GM12878 (cell line): ENCODE data around the gene S100A9. TPM values are rescaled to one million over a fixed set of nuclear protein-coding genes. Genes with fewer than 3 reads are reported as not detected.

Experiments used
- ATF2 ChIP-seq: IDR thresholded peaks from 2 replicates; pipeline ENCODE4 v1.6.1; 2012; ENCODE audit warnings: low read length, inconsistent platforms
- BCL11A ChIP-seq: IDR thresholded peaks from 2 replicates; pipeline ENCODE4 v1.6.1; 2011; ENCODE audit warnings: low read depth, low read length
- BHLHE40 ChIP-seq, 2 experiments: fragments of 450-650 bp in 1 of 2; IDR thresholded peaks; 2 replicates each; pipeline ENCODE4 v1.6.1; 2011 to 2017; ENCODE audit warnings: low read depth in 2 of 2, borderline replicate concordance in 1 of 2, improper control_type of control experiment in 1 of 2, low read length in 1 of 2, mild to moderate bottlenecking in 1 of 2
- CEBPZ ChIP-seq: fragments of 150-350 bp; IDR thresholded peaks from 2 replicates; pipeline ENCODE4 v1.6.1; 2016; ENCODE audit warnings: low read depth, low read length
- CREB1 ChIP-seq: IDR thresholded peaks from 2 replicates; pipeline ENCODE4 v1.6.1; 2012; ENCODE audit warnings: low read depth, mild to moderate bottlenecking, inconsistent platforms
- ESRRA ChIP-seq: IDR thresholded peaks from 2 replicates; pipeline ENCODE4 v1.6.1; 2012; ENCODE audit warnings: mild to moderate bottlenecking, low read length, improper control_type of control experiment
- EZH2 ChIP-seq: IDR thresholded peaks from 2 replicates; pipeline ENCODE4 v1.6.1; 2012; ENCODE audit warnings: low read depth, mild to moderate bottlenecking, control low read depth, inconsistent platforms, low read length, borderline replicate concordance; ENCODE audit not compliant: control insufficient read depth
- IRF5 ChIP-seq: fragments of 450-650 bp; IDR thresholded peaks from 2 replicates; pipeline ENCODE4 v1.6.1; 2017; ENCODE audit warnings: borderline replicate concordance
- PAX8 ChIP-seq: fragments of 450-650 bp; IDR thresholded peaks from 2 replicates; pipeline ENCODE4 v1.6.1; 2017; ENCODE audit warnings: mild to moderate bottlenecking, moderate library complexity
- PKNOX1 ChIP-seq: fragments of 450-650 bp; IDR thresholded peaks from 2 replicates; pipeline ENCODE4 v1.6.1; 2016; ENCODE audit warnings: mild to moderate bottlenecking
- POLR2A ChIP-seq: IDR thresholded peaks from 2 replicates; pipeline ENCODE4 v1.6.1; 2011; ENCODE audit warnings: low read depth, mild to moderate bottlenecking, low read length
- POLR2AphosphoS5 ChIP-seq: IDR thresholded peaks from 2 replicates; pipeline ENCODE4 v1.6.1; 2011; ENCODE audit warnings: mild to moderate bottlenecking, low read length, inconsistent platforms
- POU2F2 ChIP-seq: IDR thresholded peaks from 3 replicates; pipeline ENCODE4 v1.6.1; 2011; ENCODE audit warnings: low read depth, mild to moderate bottlenecking, low read length, borderline replicate concordance
- RB1 ChIP-seq: fragments of 450-650 bp; formaldehyde crosslinking; IDR thresholded peaks from 2 replicates; pipeline ENCODE4 v1.6.1; 2017; ENCODE audit warnings: mild to moderate bottlenecking, borderline replicate concordance
- SMAD5 ChIP-seq: IDR thresholded peaks from 2 replicates; pipeline ENCODE4 v1.6.1; 2016; ENCODE audit warnings: antibody characterized with exemption, low read depth
- SMARCA5 ChIP-seq: fragments of 450-650 bp; IDR thresholded peaks from 2 replicates; pipeline ENCODE4 v1.6.1; 2017; ENCODE audit warnings: mild to moderate bottlenecking
- ZBTB40 ChIP-seq: fragments of 450-650 bp; IDR thresholded peaks from 2 replicates; pipeline ENCODE4 v1.6.1; 2016; ENCODE audit warnings: mild to moderate bottlenecking, moderate library complexity, borderline replicate concordance
- ZNF217 ChIP-seq: fragments of 450-650 bp; IDR thresholded peaks from 2 replicates; pipeline ENCODE4 v1.6.1; 2017; ENCODE audit warnings: antibody characterized with exemption, mild to moderate bottlenecking
- ZNF384 ChIP-seq: IDR thresholded peaks from 2 replicates; pipeline ENCODE4 v1.6.1; 2012; ENCODE audit warnings: low read depth, mild to moderate bottlenecking, low read length, improper control_type of control experiment, borderline replicate concordance
- polyA plus RNA-seq, 11 experiments: library from polyadenylated mRNA; depleted of rRNA in 4 of 11; unstranded in 6 of 11; stranded (reverse) in 5 of 11; fragments of >200 nt; fragmentation: Nextera tagmentation in 4 of 11; fragmentation: Illumina TruSeq in 1 of 11; extraction: Ambion mirVana in 4 of 11; extraction: Trizol in 1 of 11; gene quantifications; 1 replicate in 1 of 11; 2 replicates in 10 of 11; pipeline versions ENCODE4 v1.2.1 to v1.2.3, GENCODE V29; 2011 to 2016; ENCODE audit warnings: inconsistent platforms in 2 of 11, missing spikeins in 2 of 11, low read depth in 1 of 11
- total RNA-seq, 4 experiments: library from RNA; depleted of rRNA in 3 of 4; stranded (reverse); fragments of >200 nt in 3 of 4; fragmentation: Illumina TruSeq in 1 of 4; extraction: Trizol in 1 of 4; gene quantifications; 2 replicates each; pipeline versions ENCODE4 v1.2.1 to v1.2.3, GENCODE V29; 2013 to 2021

The S100A9 gene
- total and polyA plus RNA-seq, 10 of the 15 experiments (the other 5 are each of a cell fraction or from before 2014, with no cell fraction given) = 0.22 to 1.7 (median 0.49) TPM; not detected in 3

GRCh38 chr1:153345187-153346076 is 12.2 kb upstream of the S100A9 start (continued):
- TF ChIP-seq ATF2 = no peak
- no peak for TF ChIP-seq PAX8
- no peak for TF ChIP-seq BCL11A
- no peak for TF ChIP-seq ZNF217
- TF ChIP-seq SMAD5 = no peak
- TF ChIP-seq EZH2 = no peak
- TF ChIP-seq ZBTB40 = no peak
- no peak for TF ChIP-seq ESRRA
- TF ChIP-seq POLR2A = no peak
- TF ChIP-seq CEBPZ = no peak
- no peak for TF ChIP-seq ZNF384
- TF ChIP-seq IRF5 = no peak
- TF ChIP-seq CREB1 = no peak
- TF ChIP-seq SMARCA5 = peak; percentile 51; the same call in 1 of the 2 replicates
- no peak for TF ChIP-seq POLR2AphosphoS5
- no peak for TF ChIP-seq POU2F2
- TF ChIP-seq BHLHE40 (IDR thresholded peaks at IDR 0.05; ENCODE audit: borderline replicate concordance in 1 of 2, low read depth in 2 of 2, low read length in 1 of 2) = peak; percentile 70 to 73
- no peak for TF ChIP-seq RB1
- no peak for TF ChIP-seq PKNOX1
